Muscle of leg (tissue), 16 donors: ENCODE measurements around the gene MFSD8. TPM values are rescaled to one million over a fixed set of nuclear protein-coding genes. Genes with fewer than 3 reads are reported as not detected.
A peak's percentile ranks its signal among the peaks of the same experiment; 100 is the strongest.
"Not testable (repeated sequence)": the region's sequence is repeated elsewhere in the genome, so short reads cannot be mapped to it uniquely, and the experiment has no call there.

ENCODE experiments used
- DNase-seq: peaks from one replicate; pipeline ENCODE4 v3.0.0; 2013
- H3K27ac ChIP-seq: one replicate; pipeline ENCODE4 v1.5.1; 2013; ENCODE audit warnings: mild to moderate bottlenecking, low read length, control low read depth
- H3K27me3 ChIP-seq: one replicate; pipeline ENCODE4 v1.6.1; 2013; ENCODE audit warnings: low read length; ENCODE audit not compliant: control insufficient read depth, insufficient read depth
- H3K36me3 ChIP-seq: one replicate; pipeline ENCODE4 v1.6.1; 2013; ENCODE audit warnings: low read length; ENCODE audit not compliant: control insufficient read depth, insufficient read depth
- H3K4me1 ChIP-seq: one replicate; pipeline ENCODE4 v1.6.1; 2013; ENCODE audit warnings: low read length; ENCODE audit not compliant: control insufficient read depth, insufficient read depth
- H3K4me3 ChIP-seq: one replicate; pipeline ENCODE4 v1.5.1; 2013; ENCODE audit warnings: low read length, control low read depth
- H3K9me3 ChIP-seq: replicated peaks from 2 replicates; pipeline ENCODE4 v1.6.1; 2013; ENCODE audit warnings: low read depth, low read length; ENCODE audit not compliant: control insufficient read depth
- WGBS: methylation state at CpG from one replicate; pipeline ENCODE4 v1.1.5; 2013; ENCODE audit warnings: missing lambda C conversion rate; ENCODE audit not compliant: insufficient coverage; 5-methylcytosine and 5-hydroxymethylcytosine counted together
- long read RNA-seq, 11 donors: transcript quantifications; one replicate each; lab custom pipeline, GENCODE V29; 2026
- polyA plus RNA-seq, 8 donors: library from polyadenylated mRNA; unstranded; fragments of 120-200 nt; gene quantifications; one replicate each; pipeline versions ENCODE4 v1.2.1 to v1.2.3, GENCODE V29; 2013; ENCODE audit warnings: inconsistent platforms in 1 of 8, low replicate concordance in 1 of 8; ENCODE audit not compliant: insufficient read length in 8 of 8, insufficient read depth in 1 of 8
- total RNA-seq: library from RNA; stranded (reverse); fragments of 120-200 nt; gene quantifications from one replicate; pipeline ENCODE4 v1.2.4, GENCODE V29; 2013

The MFSD8 gene, protein sequence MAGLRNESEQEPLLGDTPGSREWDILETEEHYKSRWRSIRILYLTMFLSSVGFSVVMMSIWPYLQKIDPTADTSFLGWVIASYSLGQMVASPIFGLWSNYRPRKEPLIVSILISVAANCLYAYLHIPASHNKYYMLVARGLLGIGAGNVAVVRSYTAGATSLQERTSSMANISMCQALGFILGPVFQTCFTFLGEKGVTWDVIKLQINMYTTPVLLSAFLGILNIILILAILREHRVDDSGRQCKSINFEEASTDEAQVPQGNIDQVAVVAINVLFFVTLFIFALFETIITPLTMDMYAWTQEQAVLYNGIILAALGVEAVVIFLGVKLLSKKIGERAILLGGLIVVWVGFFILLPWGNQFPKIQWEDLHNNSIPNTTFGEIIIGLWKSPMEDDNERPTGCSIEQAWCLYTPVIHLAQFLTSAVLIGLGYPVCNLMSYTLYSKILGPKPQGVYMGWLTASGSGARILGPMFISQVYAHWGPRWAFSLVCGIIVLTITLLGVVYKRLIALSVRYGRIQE
- total RNA-seq (20.4 TPM), polyA plus RNA-seq (10 to 100 TPM; 12.5 to 22.8 (median 15.6) TPM)
- long read RNA-seq, donor 1, full-length matches to known transcripts = 2 of 2 reads
- long read RNA-seq, donor 1, partial matches to known transcripts = 0 of 2 reads
- long read RNA-seq, donor 1, other reads (novel, unspliced or antisense) = 0 of 2 reads
- long read RNA-seq, donor 2, full-length matches to known transcripts = 1 of 1 reads
- long read RNA-seq, donor 2, partial matches to known transcripts = 0 of 1 reads
- long read RNA-seq, donor 2, other reads (novel, unspliced or antisense) = 0 of 1 reads
- long read RNA-seq, donor 3, full-length matches to known transcripts = 3 of 3 reads
- long read RNA-seq, donor 3, partial matches to known transcripts = 0 of 3 reads
- long read RNA-seq, donor 3, other reads (novel, unspliced or antisense) = 0 of 3 reads
- long read RNA-seq, donor 4, full-length matches to known transcripts = 2 of 2 reads
- long read RNA-seq, donor 4, partial matches to known transcripts = 0 of 2 reads
- long read RNA-seq, donor 4, other reads (novel, unspliced or antisense) = 0 of 2 reads
- long read RNA-seq, donor 5, full-length matches to known transcripts = 9 of 14 reads
- long read RNA-seq, donor 5, partial matches to known transcripts = 5 of 14 reads
- long read RNA-seq, donor 5, other reads (novel, unspliced or antisense) = 0 of 14 reads
- long read RNA-seq, donor 6, full-length matches to known transcripts = 2 of 2 reads
- long read RNA-seq, donor 6, partial matches to known transcripts = 0 of 2 reads
- long read RNA-seq, donor 6, other reads (novel, unspliced or antisense) = 0 of 2 reads
- long read RNA-seq, donor 7, full-length matches to known transcripts = 4 of 4 reads
- long read RNA-seq, donor 7, partial matches to known transcripts = 0 of 4 reads
- long read RNA-seq, donor 7, other reads (novel, unspliced or antisense) = 0 of 4 reads
- long read RNA-seq, donor 8 = 0 reads
- long read RNA-seq, donor 9, full-length matches to known transcripts = 2 of 2 reads
- long read RNA-seq, donor 9, partial matches to known transcripts = 0 of 2 reads
- long read RNA-seq, donor 9, other reads (novel, unspliced or antisense) = 0 of 2 reads
- long read RNA-seq, donor 10, full-length matches to known transcripts = 4 of 4 reads
- long read RNA-seq, donor 10, partial matches to known transcripts = 0 of 4 reads
- long read RNA-seq, donor 10, other reads (novel, unspliced or antisense) = 0 of 4 reads
- long read RNA-seq, donor 11, full-length matches to known transcripts = 2 of 2 reads
- long read RNA-seq, donor 11, partial matches to known transcripts = 0 of 2 reads
- long read RNA-seq, donor 11, other reads (novel, unspliced or antisense) = 0 of 2 reads

DNA sequence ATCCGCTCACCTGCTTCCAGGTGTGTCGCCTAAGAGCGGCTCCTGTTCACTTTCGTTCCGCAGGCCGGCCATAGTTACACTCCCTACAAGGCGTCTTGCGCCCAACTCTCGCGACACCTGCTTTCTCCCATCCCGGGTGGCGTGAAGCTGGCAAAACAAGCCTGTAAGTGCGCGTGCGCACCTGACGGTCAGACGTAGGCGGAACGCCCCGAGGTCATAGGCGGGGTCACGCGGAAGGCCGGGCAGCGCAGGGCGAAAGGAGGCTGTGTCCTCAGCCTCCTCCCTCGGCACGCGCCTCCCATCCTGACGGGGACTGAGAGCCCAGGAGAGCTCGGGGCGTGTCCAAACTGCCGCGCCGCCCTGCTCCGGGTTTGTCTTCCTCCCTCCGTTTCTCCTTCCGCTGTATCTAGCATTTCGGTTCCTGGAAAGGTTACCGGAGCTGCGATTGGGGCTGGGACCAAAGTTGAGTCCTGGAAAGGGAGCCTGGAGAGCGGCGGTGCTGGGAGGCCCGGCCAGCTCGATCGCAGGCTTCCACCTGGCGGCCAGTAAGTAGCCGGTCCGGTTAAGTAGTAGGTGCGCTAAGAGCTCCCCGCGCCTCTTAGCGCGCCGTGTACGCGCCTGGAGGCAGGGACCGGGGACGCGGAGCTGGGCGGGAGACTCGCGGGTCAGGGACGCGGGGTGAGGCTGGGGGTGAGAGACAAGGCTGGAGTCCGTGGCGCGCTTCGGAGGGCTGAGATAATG is at the start of gene MFSD8, which contains the start of gene ABHD18:
Gene MFSD8, minus strand, starts transcription at position 112 of the 741 bp plus-strand sequence. Its CDS starts 40 bp downstream, at position 72.
Gene ABHD18, plus strand, starts transcription at position 345 of the 741 bp plus-strand sequence. CDS start 17,550 bp downstream, outside the sequence.
- DNase-seq = peak; percentile 99
- Histone ChIP-seq H3K4me1 (peaks cover 2% of the 10 kb centered on the region), H3K4me3 (peak within 1 kb of the TSS; percentile 92), H3K36me3 (no peaks in the 10 kb centered on the region), H3K9me3 (no peaks in the 10 kb centered on the region), H3K27ac (peak within 1 kb of the TSS; percentile 98), H3K27me3 (no peaks in the 10 kb centered on the region)
- WGBS = 0% methylated on average over 61 of the region's 69 CpGs

DNA sequence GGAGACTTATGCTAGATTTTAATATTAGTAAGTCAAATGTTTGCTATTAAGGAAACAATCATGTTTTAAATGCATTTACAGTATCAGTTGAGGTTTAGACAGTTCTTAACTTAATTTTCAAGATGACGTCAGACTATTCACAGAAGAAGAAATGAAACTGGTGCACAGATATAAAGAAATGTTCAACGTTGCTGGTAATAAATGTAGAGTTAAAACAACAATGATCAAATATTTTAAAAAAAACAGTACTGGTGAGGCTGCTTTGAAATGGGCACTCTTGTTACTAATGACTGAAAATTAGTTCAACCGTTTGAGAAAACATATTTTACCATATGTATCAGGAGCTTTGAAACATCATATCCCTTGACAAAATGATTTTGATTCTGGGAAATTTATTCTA is 44.5 kb upstream of the MFSD8 start:
- no peak for DNase-seq
- Histone ChIP-seq H3K4me3 (no peak overlapping the region), H3K27ac (no peak overlapping the region), H3K36me3 (peaks cover 5% of the 10 kb centered on the region), H3K27me3 (no peaks in the 10 kb centered on the region), H3K9me3 (no peaks in the 10 kb centered on the region), H3K4me1 (no peaks in the 10 kb centered on the region)
- WGBS = no CpG with 5 or more reads among the region's 3 CpGs

DNA sequence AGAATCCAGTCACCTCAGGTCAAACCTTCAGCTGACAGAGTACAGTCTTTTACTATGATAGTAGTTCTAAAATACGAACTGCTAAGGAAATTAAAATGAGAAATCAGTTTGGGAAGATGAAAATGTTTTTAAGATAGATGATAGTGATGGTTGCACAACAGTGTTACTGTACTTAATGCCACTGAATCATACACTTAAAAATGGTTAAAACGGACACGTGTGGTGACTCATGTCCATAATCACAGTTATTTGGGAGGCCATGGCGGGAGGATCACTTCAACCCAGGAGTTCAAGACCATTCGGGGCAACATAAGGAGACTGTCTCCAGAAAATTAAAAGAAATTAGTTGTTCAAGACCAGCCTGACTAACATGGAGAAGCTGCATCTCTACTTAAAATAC is 41.6 kb upstream of the MFSD8 start:
- WGBS = no CpG with 5 or more reads among the region's 5 CpGs
- Histone ChIP-seq H3K27me3 (no peaks in the 10 kb centered on the region), H3K9me3 (no peaks in the 10 kb centered on the region)

DNA sequence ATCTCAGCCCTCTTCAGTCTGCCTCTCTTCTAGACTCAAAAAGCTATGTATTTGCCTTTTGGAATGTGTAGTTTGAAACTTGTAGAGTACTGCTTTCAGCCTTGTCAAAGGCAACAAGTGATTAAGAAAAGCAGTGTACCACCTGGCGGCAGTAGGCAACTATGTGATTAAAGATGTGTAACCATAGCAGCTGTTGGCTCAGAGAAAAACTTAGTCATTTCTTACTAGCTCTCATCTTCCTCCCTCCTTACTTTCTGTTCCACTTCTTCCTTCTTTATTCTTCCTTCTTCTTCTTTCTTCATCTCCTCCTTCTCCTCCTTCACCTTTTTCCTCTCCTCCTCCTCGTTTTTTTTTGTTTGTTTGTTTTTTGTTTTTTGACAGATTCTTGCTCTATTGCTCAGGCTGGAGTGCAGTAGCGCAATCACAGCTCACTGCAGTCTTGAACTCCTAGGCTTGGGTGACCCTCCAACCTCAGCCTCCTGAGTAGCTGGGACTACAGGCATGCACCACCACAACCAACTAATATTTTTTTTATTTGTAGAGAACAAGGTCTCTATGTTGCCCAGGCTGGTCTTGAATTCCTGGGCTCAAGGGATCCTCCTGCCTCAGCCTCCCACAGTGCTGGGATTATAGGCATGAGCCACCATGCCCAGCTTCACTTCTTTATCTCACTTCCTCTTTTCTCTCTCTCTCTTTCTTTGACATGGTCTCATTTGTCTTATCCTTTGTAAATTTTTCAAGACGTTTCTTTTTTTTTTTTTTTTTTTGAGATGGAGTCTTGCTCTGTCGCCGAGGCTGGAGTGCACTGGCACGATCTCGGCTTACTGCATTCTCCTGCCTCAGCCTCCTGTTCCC is 32.8 kb upstream of the MFSD8 start:
- DNase-seq = peak; percentile 3
- WGBS = no CpG with 5 or more reads among the region's 8 CpGs
- Histone ChIP-seq H3K36me3 (no peaks in the 10 kb centered on the region), H3K9me3 (peaks cover 9% of the 10 kb centered on the region), H3K4me1 (no peaks in the 10 kb centered on the region), H3K4me3 (no peak overlapping the region), H3K27me3 (no peaks in the 10 kb centered on the region), H3K27ac (no peak overlapping the region)

More for the DNA sequence above, 41.6 kb upstream of the MFSD8 start:
- no peak for DNase-seq
- no peaks in the 10 kb centered on the region for H3K4me1 ChIP-seq
- H3K27ac ChIP-seq = no peak overlapping the region
- H3K36me3 ChIP-seq = no peaks in the 10 kb centered on the region
- H3K4me3 ChIP-seq = no peak overlapping the region

DNA sequence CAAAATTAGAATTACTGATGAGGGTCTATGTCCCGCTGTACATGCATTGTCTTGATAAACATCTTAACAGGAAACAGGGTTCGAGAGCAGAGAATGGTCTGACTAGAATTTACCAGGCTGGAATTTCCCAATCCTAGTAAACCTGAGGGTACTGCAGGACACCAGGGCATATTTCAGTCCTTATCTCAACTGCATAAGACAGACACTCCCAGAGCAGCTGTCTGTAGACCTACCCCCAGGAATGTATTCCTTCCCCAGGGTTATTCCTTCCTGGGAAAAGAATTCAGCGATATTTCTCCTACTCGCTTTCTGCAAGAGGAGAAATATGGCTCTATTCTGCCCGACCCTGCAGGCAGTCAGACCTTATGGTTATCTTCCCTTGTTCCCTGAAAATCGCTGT is 31.5 kb upstream of the MFSD8 start:
- H3K4me1 ChIP-seq, H3K9me3 ChIP-seq, H3K27ac ChIP-seq, DNase-seq, H3K4me3 ChIP-seq, H3K36me3 ChIP-seq, H3K27me3 ChIP-seq: not testable (repeated sequence)
- WGBS = 100% methylated on average over 2 of the region's 6 CpGs

DNA sequence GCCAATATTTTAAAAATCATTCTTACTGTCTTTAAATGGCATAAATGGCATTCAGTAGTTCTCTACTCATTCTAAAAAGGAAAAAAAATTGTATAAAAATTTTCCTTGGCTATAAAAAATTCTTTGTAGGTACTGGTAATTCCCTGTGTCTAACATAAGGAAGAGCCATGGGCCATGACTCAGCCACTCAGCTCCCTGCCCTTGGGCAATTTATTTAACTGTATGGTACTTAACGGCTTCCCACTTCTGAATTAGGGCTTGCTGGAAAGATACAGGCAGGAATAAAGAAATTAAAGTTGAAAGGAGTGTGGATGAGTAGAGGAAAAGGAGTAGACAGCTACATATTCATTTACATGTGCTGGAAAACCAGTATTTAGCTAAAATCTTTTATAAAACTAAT is 30.8 kb upstream of the MFSD8 start:
- Histone ChIP-seq H3K4me1 (no peaks in the 10 kb centered on the region), H3K36me3 (peaks cover 2% of the 10 kb centered on the region), H3K4me3 (no peak overlapping the region), H3K27me3 (no peaks in the 10 kb centered on the region), H3K27ac (no peak overlapping the region), H3K9me3 (peaks cover 9% of the 10 kb centered on the region)
- WGBS = no CpG with 5 or more reads among the region's 1 CpG
- no peak for DNase-seq

DNA sequence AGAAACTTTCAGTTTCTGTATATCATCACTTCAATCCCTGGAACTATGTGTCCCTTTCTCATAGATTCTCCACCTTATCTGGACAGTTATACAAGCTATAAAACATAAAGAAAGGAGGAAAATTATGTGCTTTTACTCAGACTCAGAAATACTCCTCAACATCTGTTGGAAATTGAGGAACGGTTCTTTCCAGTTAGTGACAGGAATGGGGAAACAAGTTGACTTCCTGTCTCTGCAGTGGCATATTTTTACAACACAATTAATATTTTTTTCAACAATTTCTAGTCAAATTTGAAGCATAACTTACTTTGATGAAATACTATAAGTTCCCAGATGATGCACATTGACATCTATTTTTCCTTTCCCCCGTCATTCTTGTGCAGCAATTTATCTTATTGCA is 28.2 kb upstream of the MFSD8 start:
- no peak overlapping the region for H3K27ac ChIP-seq
- no CpG with 5 or more reads among the region's 2 CpGs for WGBS
- H3K36me3 ChIP-seq = peaks cover 6% of the 10 kb centered on the region

DNA sequence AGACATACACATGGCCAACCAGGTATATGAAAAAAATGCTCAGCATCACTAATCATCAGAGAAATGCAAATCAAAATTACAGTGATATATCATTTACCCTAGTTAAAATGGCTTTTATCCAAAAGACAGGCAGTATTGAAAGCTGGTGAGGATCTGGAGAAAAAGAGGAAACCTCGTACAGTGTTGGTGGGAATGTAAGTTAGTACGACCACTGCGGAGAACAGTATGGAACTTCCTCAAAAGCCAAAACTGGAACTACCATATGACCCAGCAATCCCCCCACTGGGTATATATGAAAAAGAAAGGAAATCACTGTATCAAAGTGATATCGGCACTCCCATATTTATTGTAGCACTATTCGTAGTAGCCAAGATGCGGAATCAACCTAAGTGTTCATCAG is 23.7 kb upstream of the MFSD8 start:
- no peak overlapping the region for H3K4me3 ChIP-seq
- no peaks in the 10 kb centered on the region for H3K9me3 ChIP-seq
- no peak overlapping the region for H3K27ac ChIP-seq
- WGBS = no CpG with 5 or more reads among the region's 6 CpGs
- H3K27me3 ChIP-seq = no peaks in the 10 kb centered on the region
- DNase-seq = no peak
- no peaks in the 10 kb centered on the region for H3K4me1 ChIP-seq
- peaks cover 13% of the 10 kb centered on the region for H3K36me3 ChIP-seq

More for the DNA sequence above, 28.2 kb upstream of the MFSD8 start:
- Histone ChIP-seq H3K4me1 (no peaks in the 10 kb centered on the region), H3K9me3 (peaks cover 6% of the 10 kb centered on the region), H3K27me3 (no peaks in the 10 kb centered on the region), H3K4me3 (no peak overlapping the region)
- DNase-seq = no peak
